SK-N-MC (cell line): ENCODE results near the gene ELAVL2.

Source experiments
- EZH2 ChIP-seq: fragments of 200-600 bp; sonication (generic); IDR thresholded peaks from one replicate; pipeline ENCODE4 v1.6.1; 2017; ENCODE audit warnings: antibody characterized with exemption
- POLR2AphosphoS5 ChIP-seq: IDR thresholded peaks from 2 replicates; pipeline ENCODE4 v1.6.1; 2012; ENCODE audit warnings: mild to moderate bottlenecking, low read depth, low read length, borderline replicate concordance

DNA sequence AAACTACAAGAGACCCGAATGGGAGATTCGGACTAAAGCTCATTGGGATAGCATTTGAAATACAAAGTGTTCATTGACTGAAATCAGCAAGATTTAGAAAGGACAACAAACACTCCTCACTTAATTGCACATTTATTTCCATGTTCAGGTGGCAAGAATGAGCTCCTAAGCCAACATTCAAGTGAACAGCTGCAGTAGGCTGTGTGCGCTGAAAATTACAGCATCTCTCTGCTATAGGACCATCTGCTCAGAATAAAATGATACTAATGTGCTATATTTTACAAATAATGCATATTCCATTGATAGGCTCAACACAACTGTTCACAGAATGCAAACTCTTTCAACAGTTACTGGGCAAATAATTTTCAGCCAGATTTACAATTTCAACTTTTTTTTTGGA is 61.8 kb downstream of the ELAVL2 start:
- TF ChIP-seq EZH2 (no peak), POLR2AphosphoS5 (no peak)
